ENCODE data around the gene ARPC1B. TPM values are rescaled to one million over a fixed set of nuclear protein-coding genes. Genes with fewer than 3 reads are reported as not detected.

The ARPC1B gene
- total and polyA plus RNA-seq, 2 donors (not counting 1 experiment from before 2014, with no cell fraction given): 245 to 394 TPM

DNA sequence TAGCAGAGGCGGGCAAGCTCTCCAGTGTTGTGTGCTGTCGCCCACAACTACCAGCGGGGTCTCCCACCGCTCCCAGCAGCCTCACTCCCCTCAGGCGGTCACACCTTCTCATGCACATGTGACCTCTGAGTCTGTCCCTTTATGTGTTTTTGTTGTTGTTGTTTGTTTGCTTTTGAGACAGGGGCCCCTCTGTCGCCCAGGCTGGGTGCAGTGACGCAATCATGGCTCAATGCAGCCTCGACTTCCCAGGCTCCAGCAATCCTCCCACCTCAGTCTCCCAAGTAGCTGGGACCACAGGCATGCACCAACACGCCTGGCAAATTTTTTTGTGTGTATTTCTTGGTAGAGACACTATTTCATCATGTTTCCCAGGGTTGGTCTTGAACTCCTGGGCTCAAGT lies 65.7 kb downstream of the ARPC1B start:
- DNase-seq (ENCODE audit: low read depth in 2 of 2): peak; percentile 12 to 28
- H3K79me2 ChIP-seq (ENCODE audit: control insufficient read depth, insufficient read depth, low read length): peaks cover 34% of the 10 kb centered on the region
- TF ChIP-seq, protein P1, sequence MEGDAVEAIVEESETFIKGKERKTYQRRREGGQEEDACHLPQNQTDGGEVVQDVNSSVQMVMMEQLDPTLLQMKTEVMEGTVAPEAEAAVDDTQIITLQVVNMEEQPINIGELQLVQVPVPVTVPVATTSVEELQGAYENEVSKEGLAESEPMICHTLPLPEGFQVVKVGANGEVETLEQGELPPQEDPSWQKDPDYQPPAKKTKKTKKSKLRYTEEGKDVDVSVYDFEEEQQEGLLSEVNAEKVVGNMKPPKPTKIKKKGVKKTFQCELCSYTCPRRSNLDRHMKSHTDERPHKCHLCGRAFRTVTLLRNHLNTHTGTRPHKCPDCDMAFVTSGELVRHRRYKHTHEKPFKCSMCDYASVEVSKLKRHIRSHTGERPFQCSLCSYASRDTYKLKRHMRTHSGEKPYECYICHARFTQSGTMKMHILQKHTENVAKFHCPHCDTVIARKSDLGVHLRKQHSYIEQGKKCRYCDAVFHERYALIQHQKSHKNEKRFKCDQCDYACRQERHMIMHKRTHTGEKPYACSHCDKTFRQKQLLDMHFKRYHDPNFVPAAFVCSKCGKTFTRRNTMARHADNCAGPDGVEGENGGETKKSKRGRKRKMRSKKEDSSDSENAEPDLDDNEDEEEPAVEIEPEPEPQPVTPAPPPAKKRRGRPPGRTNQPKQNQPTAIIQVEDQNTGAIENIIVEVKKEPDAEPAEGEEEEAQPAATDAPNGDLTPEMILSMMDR (conservative IDR thresholded peaks at IDR 0.05 in 1 of 2, IDR thresholded peaks at IDR 0.05 in 1 of 2; ENCODE audit: low read depth in 1 of 2, low read length in 2 of 2): no peak
- no peak for TF ChIP-seq EZH2 (IDR thresholded peaks at IDR 0.05; ENCODE audit: low read length, missing control alignments)
- H3K4me2 ChIP-seq (ENCODE audit: extremely low read depth, insufficient read depth, low read length): peak overlapping the region; percentile 94
- peaks cover 10% of the 10 kb centered on the region for H3K4me1 ChIP-seq (ENCODE audit: control insufficient read depth, extremely low read depth, insufficient read depth, low read length)
- peak overlapping the region; percentile 90 to 98 (median 95) for H3K4me3 ChIP-seq (replicated peaks in 1 of 4; ENCODE audit: control extremely low read depth in 1 of 4, insufficient read depth in 1 of 4, low read depth in 3 of 4, low read length in 4 of 4)
- peaks cover 4% of the 10 kb centered on the region for H3K36me3 ChIP-seq (ENCODE audit: control insufficient read depth, insufficient read depth, low read length)
- no peaks in the 10 kb centered on the region for H3K27me3 ChIP-seq (ENCODE audit: control insufficient read depth, insufficient read depth, low read length)
- no peak overlapping the region for H2AFZ ChIP-seq (ENCODE audit: low read length)
- H3K9me3 ChIP-seq (ENCODE audit: control insufficient read depth, insufficient read depth, low read depth, low read length): no peaks in the 10 kb centered on the region
- no peak overlapping the region for H3K9ac ChIP-seq (ENCODE audit: insufficient read depth, low read length)
- no peaks in the 10 kb centered on the region for H4K20me1 ChIP-seq (ENCODE audit: control insufficient read depth, extremely low read depth, insufficient read depth, low read length)
- H3K27ac ChIP-seq (ENCODE audit: insufficient read depth, low read length): no peak overlapping the region

Other genes starting within 250 kb of the ARPC1B start
- 13.1 and 18.7 TPM in 2 replicates for gene SMURF1, start 230.6 kb upstream of the ARPC1B start, total RNA-seq
- 15.9 and 17.2 TPM in 2 replicates for gene SMURF1, start 230.6 kb upstream of the ARPC1B start, polyA plus RNA-seq
- gene KPNA7, start 166.6 kb upstream of the ARPC1B start, total RNA-seq: not detected in 2 replicates
- gene KPNA7, start 166.6 kb upstream of the ARPC1B start, polyA plus RNA-seq: not detected in 2 replicates
- gene MYH16, start 101.9 kb upstream of the ARPC1B start, total RNA-seq: not detected in 2 replicates
- not detected in 2 replicates for gene MYH16, start 101.9 kb upstream of the ARPC1B start, polyA plus RNA-seq
- 162 and 226 TPM in 2 replicates for gene ARPC1A, start 48.8 kb upstream of the ARPC1B start, total RNA-seq
- gene ARPC1A, start 48.8 kb upstream of the ARPC1B start, polyA plus RNA-seq: 184 and 279 TPM in 2 replicates
- 29.6 and 34.7 TPM in 2 replicates for gene PDAP1, start 33.9 kb downstream of the ARPC1B start, total RNA-seq
- gene PDAP1, start 33.9 kb downstream of the ARPC1B start, polyA plus RNA-seq: 105 and 136 TPM in 2 replicates
- gene BUD31, start 34.2 kb downstream of the ARPC1B start, total RNA-seq: 114 and 129 TPM in 2 replicates
- gene BUD31, start 34.2 kb downstream of the ARPC1B start, polyA plus RNA-seq: 83.4 and 94.8 TPM in 2 replicates
- 7.2 and 8.1 TPM in 2 replicates for gene PTCD1, start 64.1 kb downstream of the ARPC1B start, total RNA-seq
- gene PTCD1, start 64.1 kb downstream of the ARPC1B start, polyA plus RNA-seq: 2.3 and 2.6 TPM in 2 replicates
- 38.0 and 44.9 TPM in 2 replicates for gene CPSF4, start 64.2 kb downstream of the ARPC1B start, total RNA-seq
- gene CPSF4, start 64.2 kb downstream of the ARPC1B start, polyA plus RNA-seq: 17.3 and 21.9 TPM in 2 replicates
- gene ATP5MF, start 91.4 kb downstream of the ARPC1B start, total RNA-seq: 269 and 296 TPM in 2 replicates
- 2,326 and 2,573 TPM in 2 replicates for gene ATP5MF, start 91.4 kb downstream of the ARPC1B start, polyA plus RNA-seq
- gene ZNF789, start 98.2 kb downstream of the ARPC1B start, total RNA-seq: 2.3 and 4.8 TPM in 2 replicates
- 5.5 and 8.7 TPM in 2 replicates for gene ZNF789, start 98.2 kb downstream of the ARPC1B start, polyA plus RNA-seq
- 20.1 and 22.1 TPM in 2 replicates for gene ZNF394, start 125.6 kb downstream of the ARPC1B start, total RNA-seq
- 9.1 and 9.5 TPM in 2 replicates for gene ZNF394, start 125.6 kb downstream of the ARPC1B start, polyA plus RNA-seq
- gene ZKSCAN5, start 129.9 kb downstream of the ARPC1B start, total RNA-seq: 13.6 and 17.5 TPM in 2 replicates
- 9.6 and 10.4 TPM in 2 replicates for gene ZKSCAN5, start 129.9 kb downstream of the ARPC1B start, polyA plus RNA-seq
- gene FAM200A, start 177.4 kb downstream of the ARPC1B start, total RNA-seq: 8.2 and 9.7 TPM in 2 replicates
- 8.8 and 9.0 TPM in 2 replicates for gene FAM200A, start 177.4 kb downstream of the ARPC1B start, polyA plus RNA-seq
- gene ZNF655, start 183.9 kb downstream of the ARPC1B start, total RNA-seq: 70.1 and 92.6 TPM in 2 replicates
- gene ZNF655, start 183.9 kb downstream of the ARPC1B start, polyA plus RNA-seq: 59.5 and 60.4 TPM in 2 replicates
- gene TMEM225B, start 223.5 kb downstream of the ARPC1B start, total RNA-seq: 0.51 and 1.2 TPM in 2 replicates
- 0.60 and 1.3 TPM in 2 replicates for gene TMEM225B, start 223.5 kb downstream of the ARPC1B start, polyA plus RNA-seq
- 10.2 and 10.5 TPM in 2 replicates for gene ZSCAN25, start 242.2 kb downstream of the ARPC1B start, total RNA-seq
- gene ZSCAN25, start 242.2 kb downstream of the ARPC1B start, polyA plus RNA-seq: 5.4 and 5.7 TPM in 2 replicates

All from fibroblast of lung (primary cell).